ENCODE results near the gene RASA1. TPM values are rescaled to one million over a fixed set of nuclear protein-coding genes. Genes with fewer than 3 reads are reported as not detected.

Gene RASA1
- 31.6 and 32.6 TPM in 2 replicates for total RNA-seq (2014; rRNA removed; shearing (Covaris generic))

DNA sequence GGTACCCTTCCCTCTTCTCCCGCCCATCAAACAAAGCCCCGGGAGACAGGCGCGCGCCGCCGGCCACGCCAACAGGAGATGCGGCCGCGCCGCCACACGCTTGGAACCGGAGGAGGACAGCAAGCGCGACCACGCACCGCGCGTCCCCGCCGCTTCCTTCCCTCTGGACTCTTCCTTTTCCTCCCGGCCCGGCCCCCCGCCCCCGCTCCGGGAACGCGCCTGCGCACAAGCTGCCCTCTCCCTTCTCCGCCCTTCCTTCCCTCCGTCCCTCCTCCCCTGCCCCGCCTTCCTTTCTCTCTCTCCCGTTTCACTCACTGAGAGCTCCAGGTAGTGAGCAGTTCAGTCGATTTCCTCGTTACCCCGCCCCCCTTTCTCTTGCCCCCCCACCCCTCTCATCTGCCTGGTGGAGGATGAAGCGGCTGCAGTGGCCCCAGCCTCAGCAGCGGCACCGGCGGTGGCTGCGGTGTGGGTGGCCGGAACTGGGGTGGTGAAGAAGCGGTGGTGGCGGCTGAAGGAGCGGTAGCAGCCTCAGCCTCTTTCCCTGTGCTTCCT, at the start of gene RASA1:
TSS of gene RASA1 (plus strand) at position 310 of the 552 bp plus-strand sequence. CDS start 569 bp downstream, outside the sequence.

DNA sequence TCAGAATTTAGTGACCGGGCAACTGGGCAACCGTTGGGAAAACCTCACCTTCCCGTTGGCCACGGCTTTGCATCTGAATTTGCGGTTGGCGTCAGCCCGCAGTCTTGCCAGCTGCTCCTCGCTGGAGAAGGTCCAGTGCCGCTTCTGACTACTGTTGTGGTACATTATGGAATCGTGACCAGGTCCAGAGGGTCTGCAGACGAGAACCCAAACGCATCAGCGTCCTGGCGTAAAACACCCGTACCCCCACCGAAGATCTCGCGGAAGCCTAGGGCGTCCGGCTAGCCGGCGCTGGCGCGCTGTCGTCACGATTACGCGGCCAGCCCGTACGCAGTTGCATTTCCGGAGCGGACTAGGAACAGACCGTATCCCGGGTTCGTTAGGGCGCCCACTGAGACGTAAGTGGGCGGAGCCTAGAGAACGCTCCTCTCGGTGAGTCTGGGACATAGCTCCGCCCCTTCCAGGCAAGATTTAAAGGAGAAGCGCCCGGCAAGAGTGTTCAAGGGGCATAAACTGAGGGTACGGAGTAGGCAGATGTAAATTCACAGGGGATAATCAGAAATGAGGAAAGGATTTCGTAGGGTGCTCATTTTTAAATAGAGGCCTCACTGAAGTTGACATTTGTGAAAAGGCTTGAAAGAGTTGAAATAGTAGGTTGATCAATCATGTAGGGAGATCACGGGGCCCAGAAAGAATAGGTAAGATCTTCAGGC, 145.1 kb downstream of the RASA1 start, which contains the start of gene CCNH:
TSS of gene CCNH (minus strand) at position 301 of the 713 bp plus-strand sequence. CDS start at position 165, 136 bp downstream.

Small RNAs within 50 kb of the gene (small RNA-seq; reads per million reads assigned to genes)
- gene RN7SL629P (not detected), gene RNU6-606P (not detected), gene RNU6-727P (not detected)

Other genes with a start within 250 kb of the RASA1 start
- 111 and 137 TPM in 2 replicates for gene CCNH, start 145.0 kb downstream of the RASA1 start, total RNA-seq (2014; rRNA removed; shearing (Covaris generic))